Measurements from ENCODE around the gene ACSL5. TPM values are rescaled to one million over a fixed set of nuclear protein-coding genes. Genes with fewer than 3 reads are reported as not detected.

Gene ACSL5
- total RNA-seq, 1 experiment from 2014 or later = not detected

GRCh38 chr10:112434988-112435619 lies 61.2 kb downstream of the ACSL5 start:
- H4K91ac ChIP-seq (ENCODE audit: insufficient read length, low read depth, low read length) = no peak overlapping the region
- H3K23me2 ChIP-seq (ENCODE audit: insufficient read length, low read depth, low read length, poor library complexity, severe bottlenecking) = no peaks in the 10 kb centered on the region
- H3K4me1 ChIP-seq (ENCODE audit: insufficient read depth, low read length) = no peaks in the 10 kb centered on the region
- H3K79me1 ChIP-seq (ENCODE audit: insufficient read depth, low read depth, low read length, poor library complexity, severe bottlenecking) = no peaks in the 10 kb centered on the region
- no peaks in the 10 kb centered on the region for H3K79me2 ChIP-seq (ENCODE audit: insufficient read depth, low read length)
- no peak overlapping the region for H3K14ac ChIP-seq (ENCODE audit: insufficient read depth, low read length)
- no peak overlapping the region for H3K18ac ChIP-seq (ENCODE audit: insufficient read length, low read depth, low read length)
- H4K20me1 ChIP-seq (ENCODE audit: control insufficient read depth, insufficient read depth, insufficient read length) = no peaks in the 10 kb centered on the region
- Mint-ChIP-seq H3K4me1 (no peaks in the 10 kb centered on the region), H3K27ac (no peak overlapping the region), H3K9me3 (no peaks in the 10 kb centered on the region), H3K27me3 (ENCODE audit: low read depth) (no peaks in the 10 kb centered on the region), H3K4me3 (no peak overlapping the region), H3K36me3 (ENCODE audit: insufficient read depth in 1 of 3, low read depth in 3 of 3) (peaks cover 4 to 56% (median 35%) of the 10 kb centered on the region in 3 experiments)
- no peaks in the 10 kb centered on the region for H3K27me3 ChIP-seq (ENCODE audit: insufficient read depth, low read length)
- DNase-seq = no peak
- H3K9ac ChIP-seq (ENCODE audit: extremely low read depth, insufficient read length, low read length) = no peak overlapping the region
- H3T11ph ChIP-seq (ENCODE audit: low read length) = no peak overlapping the region
- no peaks in the 10 kb centered on the region for H3K9me3 ChIP-seq (ENCODE audit: control insufficient read depth, low read depth, low read length)
- no peak overlapping the region for H4K5ac ChIP-seq (ENCODE audit: insufficient read length, low read depth, low read length)
- peak; percentile 63 for TF ChIP-seq CTCF (conservative IDR thresholded peaks at IDR 0.05)
- no peak overlapping the region for H2BK5ac ChIP-seq (ENCODE audit: insufficient read length, low read length)
- H3K23ac ChIP-seq (ENCODE audit: insufficient read length, low read depth, low read length) = no peak overlapping the region
- H2AFZ ChIP-seq (ENCODE audit: low read length) = no peak overlapping the region
- no peak overlapping the region for H2BK12ac ChIP-seq (ENCODE audit: insufficient read length, low read depth, low read length)
- no peak overlapping the region for H2BK120ac ChIP-seq (ENCODE audit: low read depth, low read length, poor library complexity, severe bottlenecking)
- no peak overlapping the region for H2BK20ac ChIP-seq (ENCODE audit: low read depth, low read length, poor library complexity, severe bottlenecking)
- H4K8ac ChIP-seq (replicated peaks; ENCODE audit: insufficient read length, low read depth, low read length) = no peak overlapping the region
- H3K4me2 ChIP-seq (ENCODE audit: insufficient read depth, insufficient read length, low read length) = no peak overlapping the region
- no peak overlapping the region for H2BK15ac ChIP-seq (ENCODE audit: low read depth, low read length)
- no peak overlapping the region for H3K56ac ChIP-seq (ENCODE audit: insufficient read length, low read depth, low read length)
- no peak overlapping the region for H2AK5ac ChIP-seq (ENCODE audit: insufficient read length, low read length)
- H3K27ac ChIP-seq (ENCODE audit: insufficient read length, low read depth, low read length) = no peak overlapping the region
- no CpG with 5 or more reads among the region's 2 CpGs for WGBS (ENCODE audit: extremely low coverage, insufficient read length, low lambda C conversion rate)
- no peak overlapping the region for H3K4ac ChIP-seq (ENCODE audit: low read depth, low read length)

Measured in H9 (cell line).